Mammary epithelial cell (primary cell): ENCODE results near the gene SLBP.

Source experiments
- EZH2 ChIP-seq: IDR thresholded peaks from 2 replicates; pipeline ENCODE4 v1.6.1; 2012; ENCODE audit warnings: low read length, inconsistent platforms, borderline replicate concordance
- TF ChIP-seq, protein P1 (sequence below), 2 donors: IDR thresholded peaks in 1 of 2; conservative IDR thresholded peaks in 1 of 2; 2 replicates each; pipeline ENCODE4 v1.5.1; 2011 to 2012; ENCODE audit warnings: inconsistent platforms in 2 of 2, low read length in 2 of 2, mild to moderate bottlenecking in 2 of 2, control low read depth in 1 of 2, low read depth in 1 of 2; ENCODE audit not compliant: insufficient read depth in 1 of 2; ENCODE audit errors: extremely low read depth in 1 of 2

GRCh38 chr4:1647432-1647831, 64.7 kb downstream of the SLBP start:
- TF ChIP-seq, protein P1, sequence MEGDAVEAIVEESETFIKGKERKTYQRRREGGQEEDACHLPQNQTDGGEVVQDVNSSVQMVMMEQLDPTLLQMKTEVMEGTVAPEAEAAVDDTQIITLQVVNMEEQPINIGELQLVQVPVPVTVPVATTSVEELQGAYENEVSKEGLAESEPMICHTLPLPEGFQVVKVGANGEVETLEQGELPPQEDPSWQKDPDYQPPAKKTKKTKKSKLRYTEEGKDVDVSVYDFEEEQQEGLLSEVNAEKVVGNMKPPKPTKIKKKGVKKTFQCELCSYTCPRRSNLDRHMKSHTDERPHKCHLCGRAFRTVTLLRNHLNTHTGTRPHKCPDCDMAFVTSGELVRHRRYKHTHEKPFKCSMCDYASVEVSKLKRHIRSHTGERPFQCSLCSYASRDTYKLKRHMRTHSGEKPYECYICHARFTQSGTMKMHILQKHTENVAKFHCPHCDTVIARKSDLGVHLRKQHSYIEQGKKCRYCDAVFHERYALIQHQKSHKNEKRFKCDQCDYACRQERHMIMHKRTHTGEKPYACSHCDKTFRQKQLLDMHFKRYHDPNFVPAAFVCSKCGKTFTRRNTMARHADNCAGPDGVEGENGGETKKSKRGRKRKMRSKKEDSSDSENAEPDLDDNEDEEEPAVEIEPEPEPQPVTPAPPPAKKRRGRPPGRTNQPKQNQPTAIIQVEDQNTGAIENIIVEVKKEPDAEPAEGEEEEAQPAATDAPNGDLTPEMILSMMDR (conservative IDR thresholded peaks at IDR 0.05 in 1 of 2, IDR thresholded peaks at IDR 0.05 in 1 of 2; ENCODE audit: extremely low read depth in 1 of 2, insufficient read depth in 1 of 2, low read depth in 1 of 2, low read length in 2 of 2): no peak
- TF ChIP-seq EZH2: no peak
